SK-N-MC (cell line): ENCODE measurements around the gene HOXA5.

Source experiments
- EZH2 ChIP-seq: fragments of 200-600 bp; sonication (generic); IDR thresholded peaks from one replicate; pipeline ENCODE4 v1.6.1; 2017; ENCODE audit warnings: antibody characterized with exemption
- FOXP2 ChIP-seq: optimal IDR thresholded peaks from 2 replicates; pipeline ENCODE3; 2011; ENCODE audit warnings: mild to moderate bottlenecking, moderate library complexity; ENCODE audit not compliant: insufficient read depth; ENCODE audit errors: extremely low read length, control extremely low read depth
- POLR2AphosphoS5 ChIP-seq: IDR thresholded peaks from 2 replicates; pipeline ENCODE4 v1.6.1; 2012; ENCODE audit warnings: mild to moderate bottlenecking, low read depth, low read length, borderline replicate concordance

- no peak for TF ChIP-seq EZH2
- TF ChIP-seq POLR2AphosphoS5 = no peak
- TF ChIP-seq FOXP2 = no peak
These were observed 39.0 kb downstream of the HOXA5 start for GRCh38 chr7:27104341-27105058.
